Measurements from ENCODE around the gene HNRNPL.

HNRNPL gene

DNA sequence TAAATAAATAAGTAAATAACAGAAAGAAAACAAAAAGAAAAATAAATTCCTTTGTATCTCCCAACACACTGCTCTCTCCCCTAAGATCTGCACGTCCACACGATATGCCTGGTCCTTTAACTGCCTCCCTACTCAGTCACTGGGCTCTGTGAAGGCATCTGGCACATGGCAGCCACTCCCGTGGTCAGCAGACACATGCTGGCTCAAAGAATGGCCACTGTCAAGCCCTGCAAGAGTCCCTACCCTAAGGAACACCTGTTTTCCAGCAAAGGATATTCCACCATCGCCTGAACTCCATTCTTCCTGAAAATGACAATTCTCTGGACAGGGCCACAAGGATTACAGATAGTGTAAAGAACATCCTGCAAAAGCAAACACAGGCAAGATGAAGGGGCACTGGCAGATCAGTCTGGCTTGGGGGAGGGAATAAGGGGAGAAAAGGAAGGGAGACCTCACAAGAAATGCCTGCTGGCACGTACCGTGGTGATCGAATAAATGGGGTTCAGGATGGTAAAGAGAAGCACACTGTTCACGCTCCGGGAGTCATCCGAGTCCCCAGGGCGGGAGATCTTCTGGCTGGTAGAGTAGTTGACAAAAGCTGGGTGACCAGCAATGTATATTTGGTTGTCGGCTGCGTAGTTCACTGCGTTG, 4.3 kb downstream of the HNRNPL start:
- Histone ChIP-seq H3K27me3 (ENCODE audit: control insufficient read depth in 1 of 2, insufficient read depth in 2 of 2, low read length in 2 of 2) (no peaks in the 10 kb centered on the region), H3K9me3 (ENCODE audit: control insufficient read depth in 1 of 2, low read length in 2 of 2) (no peaks in the 10 kb centered on the region), H3K4me3 (ENCODE audit: low read depth in 1 of 2, low read length in 2 of 2) (no peak overlapping the region), H3K27ac (ENCODE audit: low read depth, low read length) (no peak overlapping the region), H3K4me1 (ENCODE audit: control insufficient read depth in 1 of 2, insufficient read depth in 2 of 2, low read length in 2 of 2) (peaks cover 20 to 44% of the 10 kb centered on the region in 2 donors), H3K9ac (ENCODE audit: low read depth in 1 of 2, low read length in 2 of 2) (no peak overlapping the region), H3K36me3 (ENCODE audit: control insufficient read depth in 1 of 2, insufficient read depth in 2 of 2, low read length in 2 of 2) (peaks cover 64 to 74% of the 10 kb centered on the region in 2 donors)

DNA sequence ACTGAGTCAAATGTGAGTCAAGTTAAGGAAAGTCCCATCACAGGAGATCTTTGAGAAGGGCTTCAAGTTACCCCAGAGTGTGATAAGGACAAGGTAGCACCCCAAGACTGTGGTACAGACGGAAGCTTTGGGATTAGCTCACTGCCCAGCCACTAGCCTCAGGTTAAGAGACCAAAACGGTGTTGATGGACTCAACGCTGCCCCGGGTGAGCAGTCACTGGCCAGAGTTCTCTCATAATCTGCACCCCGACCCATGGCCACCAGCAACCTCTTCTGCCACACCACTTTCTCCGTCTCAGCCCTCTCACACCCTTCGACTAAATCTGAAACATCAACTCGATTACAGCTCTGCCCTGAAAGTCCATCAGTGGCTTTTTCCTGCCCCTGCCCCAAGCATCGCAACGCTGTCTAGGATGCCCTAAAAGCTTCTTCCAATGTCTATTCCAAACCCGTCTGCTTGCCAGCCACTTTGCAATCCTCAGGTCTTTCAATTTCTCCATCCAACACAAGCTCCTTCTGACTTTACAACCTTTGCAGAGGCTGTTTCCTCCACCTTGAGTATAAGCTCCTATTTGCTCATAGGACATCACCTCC, 5.6 kb downstream of the HNRNPL start:
- no peak overlapping the region for H3K4me3 ChIP-seq (ENCODE audit: low read depth in 1 of 2, low read length in 2 of 2)
- peaks cover 20 to 43% of the 10 kb centered on the region in 2 donors for H3K4me1 ChIP-seq (ENCODE audit: control insufficient read depth in 1 of 2, insufficient read depth in 2 of 2, low read length in 2 of 2)
- no peak overlapping the region for H3K9ac ChIP-seq (ENCODE audit: low read depth in 1 of 2, low read length in 2 of 2)
- peaks cover 73 to 85% of the 10 kb centered on the region in 2 donors for H3K36me3 ChIP-seq (ENCODE audit: control insufficient read depth in 1 of 2, insufficient read depth in 2 of 2, low read length in 2 of 2)
- H3K27ac ChIP-seq (ENCODE audit: low read depth, low read length): no peak overlapping the region
- H3K9me3 ChIP-seq (ENCODE audit: control insufficient read depth in 1 of 2, low read length in 2 of 2): no peaks in the 10 kb centered on the region
- H3K27me3 ChIP-seq (ENCODE audit: control insufficient read depth in 1 of 2, insufficient read depth in 2 of 2, low read length in 2 of 2): no peaks in the 10 kb centered on the region

- H3K27ac ChIP-seq (ENCODE audit: low read depth, low read length): no peak overlapping the region
- H3K9ac ChIP-seq (ENCODE audit: low read depth in 1 of 2, low read length in 2 of 2): no peak overlapping the region
- peaks cover 77 to 94% of the 10 kb centered on the region in 2 donors for H3K36me3 ChIP-seq (ENCODE audit: control insufficient read depth in 1 of 2, insufficient read depth in 2 of 2, low read length in 2 of 2)
Measured at GRCh38 chr19:38843175-38843758, 6.5 kb downstream of the HNRNPL start.

DNA sequence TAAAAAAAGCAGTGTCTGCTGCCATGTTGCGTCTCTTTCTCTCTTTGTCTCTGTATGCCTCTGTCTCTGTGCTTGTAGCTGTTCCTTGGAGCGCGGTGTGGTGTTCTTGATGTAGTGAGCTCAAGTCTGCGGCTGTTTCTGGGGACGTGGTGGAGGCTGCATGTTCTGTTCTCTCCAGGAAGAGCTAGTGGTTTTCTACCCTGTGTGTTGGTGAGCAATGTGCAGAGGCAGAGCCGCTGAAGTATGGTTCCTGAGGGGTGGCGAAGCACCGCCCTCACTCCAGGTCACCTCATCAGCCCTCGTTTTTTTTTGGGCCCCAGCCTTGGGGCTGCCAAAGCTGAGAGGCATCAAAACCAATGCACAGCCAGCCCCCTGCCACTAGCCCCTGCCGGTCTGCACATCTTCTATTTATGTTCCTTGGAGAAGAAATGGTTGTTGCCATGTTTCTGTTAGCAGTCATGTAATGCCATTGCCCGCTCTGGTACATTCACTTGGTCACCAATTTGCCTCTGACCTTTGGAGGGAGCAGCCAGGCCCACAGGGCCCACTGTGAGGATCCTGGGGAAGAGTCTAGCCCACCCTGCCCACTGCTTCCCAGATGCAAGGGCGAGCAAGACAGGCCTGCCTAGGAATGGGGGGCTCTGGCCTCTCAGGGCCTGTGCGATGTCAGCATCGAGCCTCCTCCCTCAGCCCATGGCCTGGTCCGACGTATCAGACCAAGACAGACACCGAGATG, 7.2 kb downstream of the HNRNPL start:
- H3K36me3 ChIP-seq (ENCODE audit: control insufficient read depth in 1 of 2, insufficient read depth in 2 of 2, low read length in 2 of 2): peaks cover 82 to 98% of the 10 kb centered on the region in 2 donors
- H3K27me3 ChIP-seq (ENCODE audit: control insufficient read depth in 1 of 2, insufficient read depth in 2 of 2, low read length in 2 of 2): no peaks in the 10 kb centered on the region
- H3K27ac ChIP-seq (ENCODE audit: low read depth, low read length): no peak overlapping the region
- H3K9me3 ChIP-seq (ENCODE audit: control insufficient read depth in 1 of 2, low read length in 2 of 2): no peaks in the 10 kb centered on the region
- H3K4me1 ChIP-seq (ENCODE audit: control insufficient read depth in 1 of 2, insufficient read depth in 2 of 2, low read length in 2 of 2): peaks cover 10 to 32% of the 10 kb centered on the region in 2 donors
- no peak overlapping the region for H3K4me3 ChIP-seq (ENCODE audit: low read depth in 1 of 2, low read length in 2 of 2)
- no peak overlapping the region for H3K9ac ChIP-seq (ENCODE audit: low read depth in 1 of 2, low read length in 2 of 2)

More at GRCh38 chr19:38843175-38843758, 6.5 kb downstream of the HNRNPL start:
- Histone ChIP-seq H3K4me3 (ENCODE audit: low read depth in 1 of 2, low read length in 2 of 2) (no peak overlapping the region), H3K4me1 (ENCODE audit: control insufficient read depth in 1 of 2, insufficient read depth in 2 of 2, low read length in 2 of 2) (peaks cover 14 to 36% of the 10 kb centered on the region in 2 donors), H3K9me3 (ENCODE audit: control insufficient read depth in 1 of 2, low read length in 2 of 2) (no peaks in the 10 kb centered on the region), H3K27me3 (ENCODE audit: control insufficient read depth in 1 of 2, insufficient read depth in 2 of 2, low read length in 2 of 2) (no peaks in the 10 kb centered on the region)

DNA sequence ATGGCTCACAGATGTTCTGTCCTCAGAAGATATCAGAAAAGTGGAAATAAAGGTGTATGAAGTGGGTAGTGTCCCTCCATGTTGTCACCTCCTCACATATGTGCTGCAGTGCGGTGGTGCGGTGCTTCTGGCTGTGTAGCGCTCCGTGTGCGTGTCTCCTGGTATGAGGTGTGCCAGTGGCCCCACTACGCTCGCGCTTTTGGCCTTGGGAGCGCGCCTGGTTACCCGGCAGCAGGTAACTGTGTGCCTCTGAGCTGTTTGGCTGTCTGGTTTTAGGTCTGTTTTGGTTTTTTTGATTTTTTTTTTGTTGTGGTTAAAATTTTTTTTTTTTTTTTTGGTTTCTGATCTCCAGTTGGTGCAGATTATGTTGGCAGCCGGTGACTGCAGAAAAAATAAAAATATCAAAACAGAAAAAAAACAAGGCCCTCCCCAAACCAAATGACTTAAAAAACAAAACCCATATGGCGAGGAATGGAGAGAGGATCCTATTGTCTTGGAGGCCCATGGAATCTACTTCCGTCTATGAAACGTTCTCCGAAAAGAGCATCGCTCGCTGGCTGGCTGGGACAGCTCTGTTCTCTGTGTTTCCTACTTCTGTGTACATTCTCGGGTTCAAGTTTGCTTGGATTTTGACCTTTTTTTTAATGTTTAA, 7.9 kb downstream of the HNRNPL start:
- Histone ChIP-seq H3K27me3 (ENCODE audit: control insufficient read depth in 1 of 2, insufficient read depth in 2 of 2, low read length in 2 of 2) (no peaks in the 10 kb centered on the region), H3K9me3 (ENCODE audit: control insufficient read depth in 1 of 2, low read length in 2 of 2) (no peaks in the 10 kb centered on the region), H3K27ac (ENCODE audit: low read depth, low read length) (no peak overlapping the region), H3K4me1 (ENCODE audit: control insufficient read depth in 1 of 2, insufficient read depth in 2 of 2, low read length in 2 of 2) (peaks cover 3 to 26% of the 10 kb centered on the region in 2 donors), H3K36me3 (ENCODE audit: control insufficient read depth in 1 of 2, insufficient read depth in 2 of 2, low read length in 2 of 2) (peaks cover 85 to 98% of the 10 kb centered on the region in 2 donors), H3K4me3 (ENCODE audit: low read depth in 1 of 2, low read length in 2 of 2) (no peak overlapping the region), H3K9ac (ENCODE audit: low read depth in 1 of 2, low read length in 2 of 2) (no peak overlapping the region)

GRCh38 chr19:38841180-38841766, 8.5 kb downstream of the HNRNPL start:
- Histone ChIP-seq H3K9me3 (ENCODE audit: control insufficient read depth in 1 of 2, low read length in 2 of 2) (no peaks in the 10 kb centered on the region), H3K27ac (ENCODE audit: low read depth, low read length) (no peak overlapping the region), H3K27me3 (ENCODE audit: control insufficient read depth in 1 of 2, insufficient read depth in 2 of 2, low read length in 2 of 2) (no peaks in the 10 kb centered on the region), H3K4me1 (ENCODE audit: control insufficient read depth in 1 of 2, insufficient read depth in 2 of 2, low read length in 2 of 2) (peaks cover 3 to 25% of the 10 kb centered on the region in 2 donors), H3K36me3 (ENCODE audit: control insufficient read depth in 1 of 2, insufficient read depth in 2 of 2, low read length in 2 of 2) (peaks cover 86 to 98% of the 10 kb centered on the region in 2 donors), H3K9ac (ENCODE audit: low read depth in 1 of 2, low read length in 2 of 2) (no peak overlapping the region), H3K4me3 (ENCODE audit: low read depth in 1 of 2, low read length in 2 of 2) (no peak overlapping the region)

DNA sequence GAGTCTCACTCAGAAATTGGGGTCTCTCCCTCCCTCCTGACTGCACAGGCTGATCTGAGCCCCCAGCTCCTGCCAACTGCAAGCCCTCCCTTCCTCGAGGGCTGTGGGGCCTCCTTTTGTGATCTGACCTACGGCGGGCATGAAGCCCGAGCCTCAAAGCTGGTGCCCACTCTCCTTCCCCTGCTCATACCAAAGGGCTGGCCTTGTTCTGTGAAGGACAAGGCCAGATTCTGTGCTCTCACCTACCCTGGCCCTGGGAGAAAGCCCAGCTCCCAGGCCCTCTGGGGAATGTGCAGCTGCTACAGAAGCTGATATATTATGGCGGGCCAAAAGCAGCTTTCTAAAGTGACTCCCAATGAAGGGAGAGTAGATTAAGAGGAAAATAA, 9.2 kb downstream of the HNRNPL start:
- no peak overlapping the region for H3K4me3 ChIP-seq (ENCODE audit: low read depth in 1 of 2, low read length in 2 of 2)
- H3K9ac ChIP-seq (ENCODE audit: low read depth in 1 of 2, low read length in 2 of 2): no peak overlapping the region
- peaks cover 84 to 98% of the 10 kb centered on the region in 2 donors for H3K36me3 ChIP-seq (ENCODE audit: control insufficient read depth in 1 of 2, insufficient read depth in 2 of 2, low read length in 2 of 2)
- no peak overlapping the region for H3K27ac ChIP-seq (ENCODE audit: low read depth, low read length)
- H3K4me1 ChIP-seq (ENCODE audit: control insufficient read depth in 1 of 2, insufficient read depth in 2 of 2, low read length in 2 of 2): peaks cover 3 to 25% of the 10 kb centered on the region in 2 donors
- H3K9me3 ChIP-seq (ENCODE audit: control insufficient read depth in 1 of 2, low read length in 2 of 2): no peaks in the 10 kb centered on the region
- H3K27me3 ChIP-seq (ENCODE audit: control insufficient read depth in 1 of 2, insufficient read depth in 2 of 2, low read length in 2 of 2): no peaks in the 10 kb centered on the region

- Histone ChIP-seq H3K4me1 (ENCODE audit: control insufficient read depth in 1 of 2, insufficient read depth in 2 of 2, low read length in 2 of 2) (peaks cover 3 to 25% of the 10 kb centered on the region in 2 donors), H3K36me3 (ENCODE audit: control insufficient read depth in 1 of 2, insufficient read depth in 2 of 2, low read length in 2 of 2) (peaks cover 80 to 98% of the 10 kb centered on the region in 2 donors), H3K27ac (ENCODE audit: low read depth, low read length) (no peak overlapping the region), H3K9me3 (ENCODE audit: control insufficient read depth in 1 of 2, low read length in 2 of 2) (no peaks in the 10 kb centered on the region), H3K27me3 (ENCODE audit: control insufficient read depth in 1 of 2, insufficient read depth in 2 of 2, low read length in 2 of 2) (no peaks in the 10 kb centered on the region), H3K4me3 (ENCODE audit: low read depth in 1 of 2, low read length in 2 of 2) (no peak overlapping the region), H3K9ac (ENCODE audit: low read depth in 1 of 2, low read length in 2 of 2) (no peak overlapping the region)
Measured at GRCh38 chr19:38839816-38840582, 9.8 kb downstream of the HNRNPL start.
